OCI-M2 (cell line): ENCODE results near the gene KIF21B.

ENCODE experiments used
- DNase-seq: peaks from one replicate; lab custom pipeline; 2025; ENCODE audit not compliant: unreplicated experiment; lab: John Stamatoyannopoulos, UW

The KIF21B gene, protein sequence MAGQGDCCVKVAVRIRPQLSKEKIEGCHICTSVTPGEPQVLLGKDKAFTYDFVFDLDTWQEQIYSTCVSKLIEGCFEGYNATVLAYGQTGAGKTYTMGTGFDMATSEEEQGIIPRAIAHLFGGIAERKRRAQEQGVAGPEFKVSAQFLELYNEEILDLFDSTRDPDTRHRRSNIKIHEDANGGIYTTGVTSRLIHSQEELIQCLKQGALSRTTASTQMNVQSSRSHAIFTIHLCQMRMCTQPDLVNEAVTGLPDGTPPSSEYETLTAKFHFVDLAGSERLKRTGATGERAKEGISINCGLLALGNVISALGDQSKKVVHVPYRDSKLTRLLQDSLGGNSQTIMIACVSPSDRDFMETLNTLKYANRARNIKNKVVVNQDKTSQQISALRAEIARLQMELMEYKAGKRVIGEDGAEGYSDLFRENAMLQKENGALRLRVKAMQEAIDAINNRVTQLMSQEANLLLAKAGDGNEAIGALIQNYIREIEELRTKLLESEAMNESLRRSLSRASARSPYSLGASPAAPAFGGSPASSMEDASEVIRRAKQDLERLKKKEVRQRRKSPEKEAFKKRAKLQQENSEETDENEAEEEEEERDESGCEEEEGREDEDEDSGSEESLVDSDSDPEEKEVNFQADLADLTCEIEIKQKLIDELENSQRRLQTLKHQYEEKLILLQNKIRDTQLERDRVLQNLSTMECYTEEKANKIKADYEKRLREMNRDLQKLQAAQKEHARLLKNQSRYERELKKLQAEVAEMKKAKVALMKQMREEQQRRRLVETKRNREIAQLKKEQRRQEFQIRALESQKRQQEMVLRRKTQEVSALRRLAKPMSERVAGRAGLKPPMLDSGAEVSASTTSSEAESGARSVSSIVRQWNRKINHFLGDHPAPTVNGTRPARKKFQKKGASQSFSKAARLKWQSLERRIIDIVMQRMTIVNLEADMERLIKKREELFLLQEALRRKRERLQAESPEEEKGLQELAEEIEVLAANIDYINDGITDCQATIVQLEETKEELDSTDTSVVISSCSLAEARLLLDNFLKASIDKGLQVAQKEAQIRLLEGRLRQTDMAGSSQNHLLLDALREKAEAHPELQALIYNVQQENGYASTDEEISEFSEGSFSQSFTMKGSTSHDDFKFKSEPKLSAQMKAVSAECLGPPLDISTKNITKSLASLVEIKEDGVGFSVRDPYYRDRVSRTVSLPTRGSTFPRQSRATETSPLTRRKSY (N-terminal part only)

DNA sequence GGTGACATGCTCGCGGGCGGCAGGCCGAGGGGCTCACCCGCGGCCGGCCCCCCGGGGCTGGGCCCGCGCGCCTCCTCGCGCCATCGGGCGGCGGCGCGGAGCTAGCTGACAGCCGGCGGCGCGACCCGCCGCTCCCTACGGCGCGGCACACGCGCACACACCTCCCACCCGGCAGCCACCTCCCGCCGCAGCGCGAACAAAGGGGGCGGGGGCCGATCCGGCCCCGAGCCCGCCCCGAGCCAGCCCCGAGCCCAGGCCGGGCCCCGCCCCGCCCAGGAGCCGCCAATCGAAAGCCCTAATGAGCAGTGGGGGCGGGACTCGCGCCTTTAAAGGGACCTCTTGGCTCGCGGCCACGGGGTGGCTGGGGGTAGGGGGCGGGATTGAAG lies at the start of gene KIF21B:
Gene KIF21B, minus strand, starts transcription at position 198 of the 386 bp plus-strand sequence. CDS start 331 bp downstream, outside the sequence.
- no peak for DNase-seq

DNA sequence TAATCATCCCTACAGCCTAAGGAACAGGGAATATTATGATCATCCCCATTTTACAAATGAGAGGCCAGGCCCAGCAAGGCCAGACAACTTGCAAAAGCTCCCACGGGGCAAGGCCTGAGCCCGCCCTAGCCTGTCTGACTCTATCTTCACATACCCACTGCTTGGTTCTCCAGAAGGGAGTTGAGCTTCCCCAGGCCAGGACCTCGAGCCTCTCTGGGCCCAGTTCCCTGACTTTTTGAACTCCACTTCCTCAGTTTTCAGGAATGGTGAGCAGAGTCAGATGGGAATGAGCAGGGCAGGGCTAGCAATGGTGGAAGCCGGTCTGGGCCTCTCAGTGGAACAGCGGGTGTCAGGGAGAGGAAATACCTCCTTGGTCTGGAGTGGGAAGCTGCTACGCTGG lies 49.4 kb upstream of the KIF21B start:
- no peak for DNase-seq

DNA sequence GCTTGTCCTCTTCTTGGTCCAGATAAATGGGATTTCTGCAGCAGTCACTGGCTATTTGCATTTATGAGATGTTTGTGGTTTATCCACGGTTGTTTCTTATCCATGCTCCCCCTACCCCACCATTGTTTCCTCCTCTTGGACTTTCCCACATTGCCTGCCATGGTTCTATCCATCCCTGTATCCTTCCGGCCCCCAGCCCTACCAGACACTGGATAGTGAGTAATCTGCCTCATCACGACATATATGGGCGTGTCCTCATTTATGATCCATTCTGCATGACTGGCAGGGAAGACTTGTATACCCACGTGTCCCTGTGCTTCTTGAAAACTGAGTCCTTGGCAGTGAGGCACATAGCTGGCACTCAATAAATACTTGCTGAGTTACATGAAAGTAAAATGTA lies 48.6 kb upstream of the KIF21B start:
- DNase-seq, result no peak

DNA sequence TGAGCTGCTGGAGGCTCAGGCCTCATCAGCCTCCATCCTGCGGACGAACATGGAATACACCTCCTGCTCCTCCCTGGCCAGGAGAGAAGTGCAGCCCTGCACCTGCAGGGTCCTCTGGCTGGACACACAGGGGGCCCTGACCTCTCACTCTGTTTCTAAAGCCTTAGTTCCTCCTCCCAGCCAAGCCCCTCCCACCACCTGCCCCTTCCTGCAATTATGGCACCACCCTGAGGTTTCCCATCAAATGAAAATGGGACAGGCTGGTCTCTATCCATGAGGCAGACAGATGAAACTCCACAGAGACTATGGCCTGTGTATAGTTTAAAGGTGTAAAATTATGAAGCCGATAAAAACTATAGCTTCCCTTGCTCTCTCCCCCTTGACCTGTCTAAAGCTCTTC lies 46.1 kb upstream of the KIF21B start:
- no peak for DNase-seq

DNA sequence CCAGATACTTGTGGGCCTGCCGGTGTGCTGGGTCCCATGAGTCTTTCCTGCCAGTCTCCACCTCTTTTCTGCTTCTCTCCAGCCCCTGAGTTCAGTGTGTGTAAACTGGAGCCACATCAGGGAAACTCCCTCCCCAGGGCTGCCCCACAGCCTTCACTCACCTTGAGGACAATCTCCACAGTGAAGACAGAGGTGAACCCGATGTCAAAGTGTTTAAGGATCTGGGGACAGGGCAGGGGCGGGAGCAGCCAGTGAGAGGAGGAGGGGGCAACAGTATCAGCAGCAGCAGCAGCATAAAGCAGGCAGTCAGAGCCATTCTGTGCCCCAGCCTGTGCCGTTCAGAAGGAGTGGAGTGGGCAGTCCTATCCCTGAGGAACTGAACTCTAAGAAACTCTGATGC lies 45.5 kb upstream of the KIF21B start:
- no peak for DNase-seq

DNA sequence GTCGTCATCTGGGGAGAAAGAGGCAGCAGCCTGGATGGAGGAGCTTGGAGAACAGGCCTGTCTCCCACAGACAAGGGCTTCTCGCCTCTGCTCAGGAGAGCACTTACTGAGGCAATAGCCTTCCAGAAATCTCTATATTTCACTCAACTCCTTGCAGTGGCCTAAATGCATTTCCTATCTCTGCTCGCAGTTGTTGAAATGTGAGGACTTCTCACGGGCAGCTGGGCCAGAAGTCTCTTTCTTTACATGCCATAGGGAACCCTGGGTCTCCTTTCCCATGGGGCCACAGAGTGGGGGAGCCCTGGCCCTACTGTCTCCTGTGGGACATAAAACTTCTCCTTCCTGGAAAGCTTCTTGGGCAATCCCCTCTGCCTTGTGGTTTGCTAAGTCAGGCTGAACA lies 43.5 kb upstream of the KIF21B start:
- no peak for DNase-seq

DNA sequence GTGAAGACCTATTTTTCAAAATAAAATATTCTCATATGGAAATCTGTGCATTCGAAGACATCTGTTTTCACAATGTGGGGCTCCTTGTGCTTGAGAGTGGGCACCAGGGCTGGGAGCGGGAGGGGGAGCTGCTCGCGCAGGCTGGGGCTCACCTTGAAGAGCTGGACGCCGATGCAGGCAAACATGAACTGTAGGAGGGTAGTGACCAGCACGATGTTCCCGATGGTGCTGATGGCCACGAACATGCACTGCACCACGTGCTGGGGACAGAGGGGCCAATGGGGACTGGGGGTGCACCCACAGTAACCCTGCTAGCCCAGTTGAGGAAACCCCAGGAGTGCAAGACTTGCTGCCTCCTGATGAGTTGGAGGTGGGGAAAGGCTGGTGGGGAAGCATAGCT lies 42.2 kb upstream of the KIF21B start:
- DNase-seq, result no peak

DNA sequence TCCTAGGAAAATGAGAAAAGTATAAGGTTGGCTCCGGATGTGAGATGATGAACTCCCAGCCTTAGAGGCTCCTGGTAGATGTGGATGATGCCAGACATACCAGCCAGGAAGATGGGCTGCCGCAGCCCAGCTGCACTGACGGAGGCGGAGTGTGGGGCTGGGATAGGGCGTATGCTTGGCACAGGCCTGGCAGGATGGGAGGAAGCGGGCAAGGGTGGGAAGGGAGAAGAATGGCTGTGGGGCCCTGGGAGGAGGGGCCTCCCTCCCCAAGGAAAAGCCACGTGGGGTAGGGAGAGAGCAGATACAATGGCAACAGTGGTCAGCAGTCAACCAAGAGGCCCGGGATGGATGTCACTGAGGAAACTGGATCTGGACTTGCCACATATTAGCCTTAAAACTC lies 41.3 kb upstream of the KIF21B start:
- no peak for DNase-seq

DNA sequence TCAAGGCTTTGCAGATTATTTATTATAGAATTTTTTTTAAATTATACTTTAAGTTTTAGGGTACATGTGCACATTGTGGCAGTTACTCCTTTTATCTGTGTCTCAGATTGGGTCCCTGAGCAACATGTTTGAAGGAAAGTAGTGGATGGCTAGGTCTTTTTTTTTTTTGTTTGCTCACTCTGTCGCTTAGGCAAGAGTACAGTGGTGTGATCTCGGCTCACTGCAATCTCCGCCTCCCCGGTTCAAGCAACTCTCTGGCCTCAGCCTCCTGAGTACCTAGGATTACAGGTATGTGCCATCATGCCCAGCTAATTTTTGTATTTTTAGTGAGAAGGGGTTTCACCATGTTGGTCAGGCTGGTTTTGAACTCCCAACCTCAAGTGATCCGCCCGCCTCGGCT lies 39.6 kb upstream of the KIF21B start:
- DNase-seq, result no peak

DNA sequence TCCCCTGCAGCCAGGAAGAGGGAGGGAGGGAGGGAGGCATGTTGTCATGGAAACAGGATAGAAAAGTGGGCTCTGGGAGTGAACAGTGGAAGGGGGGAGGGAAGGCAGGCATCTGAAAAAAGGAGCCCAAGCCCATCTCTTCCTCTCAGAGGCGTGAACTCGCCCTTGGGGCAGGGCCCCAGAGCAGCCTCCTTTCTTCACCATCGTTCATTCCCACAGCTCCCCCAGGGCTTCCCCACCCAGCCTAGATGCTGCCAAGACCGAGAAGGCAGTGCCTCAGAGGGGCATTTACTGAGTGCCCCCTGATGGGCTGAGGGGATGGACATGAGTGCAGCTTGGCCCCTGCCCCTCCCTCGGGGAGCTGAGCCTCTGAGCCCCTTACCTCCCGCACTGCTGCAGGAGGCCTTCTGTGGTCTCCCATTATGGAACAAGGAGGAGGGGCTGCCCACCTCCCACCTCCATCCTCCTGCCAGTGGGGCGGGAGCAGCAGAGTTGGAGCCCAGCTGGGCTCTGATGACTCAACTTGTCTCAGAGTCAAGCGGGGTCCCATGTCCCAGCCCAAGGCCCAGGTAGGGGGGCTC lies 39.1 kb upstream of the KIF21B start:
- no peak for DNase-seq

DNA sequence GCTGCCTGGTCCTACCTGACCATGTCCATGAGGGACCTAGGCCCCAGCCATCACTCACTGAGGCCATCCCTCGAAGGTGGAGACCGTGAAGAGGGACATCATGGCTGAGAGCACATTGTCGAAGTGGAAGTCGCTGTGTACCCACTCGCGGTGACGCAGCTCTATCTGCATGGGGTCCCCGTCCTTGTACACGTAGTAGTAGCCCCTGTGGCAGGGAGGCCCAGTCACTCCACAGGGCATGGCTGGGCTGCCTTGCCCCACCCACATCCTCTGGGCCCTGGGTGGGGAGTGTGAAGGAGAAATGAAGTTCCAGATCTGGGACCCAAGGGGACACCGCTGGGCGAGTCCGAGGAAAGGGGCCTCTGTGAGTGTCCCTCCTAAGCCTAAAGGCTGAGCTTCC lies 38.4 kb upstream of the KIF21B start:
- DNase-seq, result no peak

DNA sequence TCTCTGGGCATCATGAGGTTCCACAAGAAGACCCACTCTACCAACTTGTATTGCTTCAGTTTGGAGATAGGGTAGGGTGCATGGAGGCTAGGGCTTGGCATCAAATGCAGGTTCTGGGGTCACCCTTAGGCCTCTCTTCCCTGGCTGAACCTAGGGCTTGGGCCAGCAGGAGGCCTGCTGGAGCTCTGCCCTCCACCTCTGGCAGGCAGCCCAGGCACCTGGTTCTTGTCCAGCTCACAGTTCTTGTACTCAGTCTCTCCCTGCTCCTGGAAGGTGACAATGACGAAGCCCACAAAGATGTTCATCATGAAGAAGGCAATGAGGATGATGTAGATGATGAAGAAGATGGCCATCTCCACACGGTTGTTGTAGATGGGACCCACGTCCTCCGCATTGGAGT lies 37.5 kb upstream of the KIF21B start:
- no peak for DNase-seq

DNA sequence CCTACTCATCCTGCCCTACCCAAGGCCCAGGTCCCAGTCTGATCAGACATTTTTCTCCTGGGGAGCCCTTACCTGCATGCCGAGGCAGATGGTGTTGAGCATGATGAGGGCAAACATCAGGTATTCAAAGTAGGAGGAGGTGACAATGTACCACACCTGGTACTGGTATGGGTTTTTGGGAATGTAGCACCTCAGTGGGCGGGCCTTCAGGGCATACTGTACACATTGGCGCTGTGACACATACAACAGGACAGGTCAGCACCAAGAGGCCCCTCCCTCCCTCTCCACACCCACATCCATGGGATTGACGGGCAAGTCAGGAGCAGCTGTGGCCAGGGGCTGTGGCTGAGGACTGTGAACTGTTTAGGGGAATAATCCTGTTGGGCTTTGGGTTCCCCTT lies 37.1 kb upstream of the KIF21B start:
- no peak for DNase-seq

DNA sequence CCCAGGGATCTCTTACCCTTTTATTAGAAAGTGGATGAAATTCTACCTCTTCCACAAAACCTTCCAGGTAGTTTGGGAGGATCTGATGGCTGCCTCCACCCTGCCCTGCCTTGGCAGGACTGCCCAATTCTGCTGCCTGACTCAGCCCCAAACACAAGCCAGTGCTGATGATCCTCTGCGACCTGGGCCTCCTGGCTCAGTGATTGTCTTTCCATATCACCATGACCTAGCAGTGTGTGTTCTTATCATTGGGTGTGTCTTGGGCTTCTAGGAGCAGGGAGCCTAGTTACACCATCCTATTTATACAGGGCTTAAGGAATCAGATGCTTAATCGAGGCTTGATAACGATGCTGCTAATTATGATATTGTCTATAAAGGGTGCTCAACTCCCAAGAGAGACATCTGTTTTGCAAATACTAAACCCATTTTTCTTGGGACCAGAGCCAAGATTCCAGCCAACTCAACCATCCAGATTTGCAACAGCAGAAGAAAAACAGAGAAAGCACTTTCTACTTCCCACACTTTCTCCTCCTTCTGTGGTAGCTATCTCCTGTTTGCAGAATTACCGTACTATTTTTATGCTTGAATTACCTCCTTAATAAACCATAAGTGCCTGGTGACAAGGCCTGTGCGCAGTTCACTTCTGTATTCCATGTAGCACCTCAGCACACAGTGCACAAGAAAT lies 36.5 kb upstream of the KIF21B start:
- no peak for DNase-seq

DNA sequence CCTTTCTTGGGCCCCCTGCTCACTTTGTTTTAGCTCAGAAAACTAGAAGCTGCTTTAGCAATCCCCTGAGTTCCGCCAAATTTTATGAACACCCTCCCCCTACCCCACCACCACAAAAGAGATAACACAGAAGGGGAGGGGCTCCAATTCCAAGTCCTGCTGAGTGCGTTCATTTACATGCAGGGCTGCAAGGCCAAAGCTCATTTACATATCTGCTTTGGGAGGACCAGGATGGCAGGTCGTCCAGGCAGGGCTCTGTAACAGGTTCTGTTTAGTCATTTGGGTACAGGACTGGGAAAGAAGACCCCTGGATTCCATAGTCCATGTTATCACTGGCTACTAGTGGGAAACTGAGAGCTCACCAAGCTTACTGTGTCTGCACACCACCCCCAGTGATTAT lies 35.9 kb upstream of the KIF21B start:
- no peak for DNase-seq

DNA sequence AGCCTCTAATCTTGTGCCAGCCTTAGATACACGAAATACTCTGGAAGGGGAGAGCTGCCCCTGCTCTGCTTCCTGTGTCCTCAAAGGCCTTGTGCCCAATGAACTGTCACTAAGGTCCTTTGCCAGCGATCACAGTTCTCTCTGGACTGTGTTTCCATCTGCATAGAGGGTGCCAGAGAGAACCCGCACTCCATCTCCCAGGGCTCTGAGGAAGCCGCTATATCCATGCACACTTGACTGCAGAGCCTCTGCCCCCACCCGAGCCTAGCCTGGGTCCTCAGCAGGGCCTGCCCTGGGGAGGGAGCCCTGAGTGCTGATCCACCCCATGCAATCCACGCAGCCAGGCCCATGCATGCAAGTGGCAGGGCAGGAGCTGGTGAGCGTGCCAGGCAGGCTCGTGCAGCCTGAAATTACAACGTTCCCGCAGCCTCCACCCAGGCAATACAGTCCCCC lies 30.6 kb upstream of the KIF21B start:
- DNase-seq, result no peak

DNA sequence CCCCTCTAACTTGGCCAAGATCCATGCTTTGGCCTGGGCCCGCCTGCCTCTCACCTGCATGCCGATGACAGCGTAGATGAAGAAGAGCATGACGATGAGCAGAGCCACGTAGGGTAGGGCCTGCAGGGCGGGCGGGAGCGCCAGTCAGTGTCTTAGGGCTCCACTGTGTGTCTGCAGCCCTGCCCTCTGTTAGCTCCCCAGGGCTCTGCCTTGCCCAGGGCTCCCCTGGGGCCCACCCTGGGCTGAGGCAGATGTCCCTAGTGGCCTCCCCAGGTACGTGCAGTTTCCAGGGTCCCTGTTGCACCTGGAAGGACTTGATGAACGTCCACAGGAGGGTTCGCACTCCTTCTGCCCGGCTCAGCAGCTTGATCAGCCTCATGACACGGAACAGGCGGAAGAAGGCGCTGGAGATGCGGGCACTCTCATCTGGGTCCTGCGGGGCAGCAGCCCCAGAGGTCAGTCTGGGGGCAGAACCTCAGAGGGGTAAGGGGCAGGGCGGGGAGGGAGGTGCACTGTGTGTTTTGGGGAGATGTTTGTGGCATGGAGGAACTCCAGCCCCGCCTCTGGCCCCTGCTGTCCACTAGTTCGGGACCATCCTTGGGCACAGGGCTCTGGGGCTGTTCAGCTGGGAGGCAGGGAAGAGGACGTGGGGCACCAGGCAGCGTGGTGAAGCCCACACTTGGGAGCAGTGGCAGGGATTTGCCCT lies 29.8 kb upstream of the KIF21B start:
- DNase-seq, result no peak

DNA sequence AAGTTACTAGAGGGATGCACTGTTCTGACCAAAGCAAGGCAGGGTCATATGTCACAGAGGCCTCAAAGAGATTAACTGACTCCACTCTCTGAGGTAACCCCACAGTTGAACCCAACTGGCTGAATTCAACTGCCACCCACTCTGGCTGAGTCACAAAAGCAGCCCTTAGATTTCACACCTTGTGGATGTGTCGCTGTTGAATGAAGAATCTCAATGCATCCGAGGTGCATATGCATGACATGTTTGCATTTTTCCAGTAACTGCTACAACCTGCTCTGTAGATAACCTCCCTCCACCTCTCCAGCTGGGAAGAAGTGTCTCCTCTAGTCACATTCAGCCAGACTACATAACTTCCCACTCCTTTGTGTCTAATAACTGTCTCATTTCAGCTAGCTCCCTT lies 27.9 kb upstream of the KIF21B start:
- DNase-seq, result no peak

DNA sequence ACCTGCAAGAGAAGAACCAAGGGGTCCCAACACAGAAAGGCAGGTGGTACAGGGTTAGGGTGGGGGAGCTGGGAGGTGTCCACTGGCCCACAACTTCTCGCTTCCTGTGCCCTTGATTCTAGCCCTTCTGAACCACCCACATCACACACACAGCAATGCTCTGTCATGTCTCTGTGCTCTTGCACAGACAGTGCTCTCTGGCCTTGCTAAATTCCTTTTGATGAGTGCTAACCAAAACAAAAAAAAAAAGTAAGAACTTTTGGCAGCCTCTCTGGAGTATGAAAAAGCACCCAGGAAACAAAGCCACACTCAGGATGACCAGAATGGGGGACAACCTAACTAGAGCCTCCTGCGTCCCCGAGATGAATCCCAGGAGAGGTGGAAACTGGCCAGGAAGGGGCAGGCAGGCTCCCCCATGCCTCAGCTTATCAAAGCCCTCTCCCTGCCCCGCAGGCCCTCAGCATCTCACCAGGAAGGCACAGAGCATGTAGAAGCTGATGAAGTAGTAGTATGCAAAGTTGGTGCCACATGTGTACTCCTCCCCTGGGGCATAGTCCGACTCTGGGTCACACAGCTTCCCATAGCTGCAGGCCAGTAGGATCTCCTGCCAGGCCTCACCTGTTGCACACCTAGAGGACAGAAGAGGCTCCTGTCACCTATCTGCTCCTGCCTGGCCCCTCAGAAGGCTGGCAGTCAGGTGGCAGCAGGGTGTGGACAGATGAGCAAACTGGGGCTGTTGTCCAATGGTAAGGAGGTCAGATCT lies 27.2 kb upstream of the KIF21B start:
- DNase-seq, result no peak
